Neutrophil (primary cell): ENCODE data around the gene RPS19.

Experiments used
- H3K27ac ChIP-seq: fragments of 200-600 bp; sonication (generic); 2 replicates; pipeline ENCODE4 v1.5.1; 2016; ENCODE audit warnings: mild to moderate bottlenecking, moderate library complexity
- H3K27me3 ChIP-seq: fragments of 200-600 bp; sonication (generic); 2 replicates; pipeline ENCODE4 v1.6.0; 2016; ENCODE audit warnings: mild to moderate bottlenecking
- H3K36me3 ChIP-seq: fragments of 200-600 bp; sonication (generic); 2 replicates; pipeline ENCODE4 v1.5.1; 2017
- H3K4me1 ChIP-seq, 2 experiments: fragments of 200-600 bp in 1 of 2; sonication (generic) in 1 of 2; 1 replicate in 1 of 2; 2 replicates in 1 of 2; pipeline versions ENCODE4 v1.5.1 to v1.6.1; 2013 to 2016; ENCODE audit warnings: low read depth in 1 of 2, low read length in 1 of 2, mild to moderate bottlenecking in 1 of 2, moderate library complexity in 1 of 2; ENCODE audit not compliant: control insufficient read depth in 1 of 2, insufficient read depth in 1 of 2
- H3K4me3 ChIP-seq, 2 experiments: fragments of 200-600 bp in 1 of 2; sonication (generic) in 1 of 2; 1 replicate in 1 of 2; 2 replicates in 1 of 2; pipeline ENCODE4 v1.5.1; 2013 to 2016; ENCODE audit warnings: low read depth in 1 of 2, low read length in 1 of 2, mild to moderate bottlenecking in 1 of 2, moderate library complexity in 1 of 2
- H3K9me3 ChIP-seq: fragments of 200-600 bp; sonication (generic); 2 replicates; pipeline ENCODE4 v1.5.1; 2016
- CTCF ChIP-seq: fragments of 200-600 bp; sonication (generic); IDR thresholded peaks from 2 replicates; pipeline ENCODE4 v1.5.1; 2016; ENCODE audit warnings: antibody characterized with exemption

The RPS19 gene

DNA sequence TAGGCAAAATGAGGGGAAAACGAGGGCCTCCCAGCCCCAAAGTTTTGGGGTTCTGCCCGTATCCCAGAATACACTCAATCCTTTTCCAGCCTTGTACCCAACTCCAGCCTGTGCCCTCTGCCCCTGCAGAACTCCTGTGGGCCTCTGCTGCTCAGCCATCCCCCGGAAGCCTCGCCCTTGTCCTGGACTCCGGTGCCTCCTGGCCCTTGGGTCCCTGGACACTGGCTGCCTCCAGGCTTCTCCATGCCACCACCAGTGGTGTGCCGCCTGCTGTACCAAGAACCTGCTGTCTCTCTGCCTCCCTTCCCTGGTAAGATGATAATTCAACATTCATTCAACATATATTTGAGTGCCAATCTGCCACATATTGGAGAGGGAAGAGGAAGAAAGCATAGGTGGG is 11.4 kb upstream of the RPS19 start:
- no peak overlapping the region for H3K4me3 ChIP-seq
- TF ChIP-seq CTCF = no peak
- H3K9me3 ChIP-seq = no peaks in the 10 kb centered on the region
- H3K27ac ChIP-seq = no peak overlapping the region
- no peaks in the 10 kb centered on the region for H3K36me3 ChIP-seq
- H3K4me1 ChIP-seq = no peaks in the 10 kb centered on the region
- H3K27me3 ChIP-seq = peaks cover 9% of the 10 kb centered on the region

DNA sequence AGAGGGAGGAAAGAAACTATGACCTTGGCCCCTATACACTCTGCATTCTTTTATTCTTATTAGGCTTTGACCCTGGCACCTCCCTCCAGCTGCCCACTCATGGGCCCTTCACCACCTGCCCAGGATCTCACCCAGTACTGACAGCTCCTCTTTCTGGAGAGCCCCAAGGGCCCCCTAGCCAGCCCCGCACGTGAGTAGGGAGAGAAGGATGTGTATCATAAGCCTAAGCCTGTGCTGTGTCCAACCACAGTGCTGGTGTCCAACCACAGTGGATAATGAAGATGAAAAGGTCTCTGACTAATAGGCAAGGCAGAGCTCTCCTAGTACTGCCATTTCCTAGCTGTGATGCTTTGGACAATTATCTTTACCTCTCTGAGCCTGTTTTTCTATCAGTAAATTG is 11.0 kb upstream of the RPS19 start:
- Histone ChIP-seq H3K4me1 (no peaks in the 10 kb centered on the region), H3K9me3 (no peaks in the 10 kb centered on the region), H3K27me3 (peaks cover 9% of the 10 kb centered on the region), H3K27ac (no peak overlapping the region), H3K36me3 (no peaks in the 10 kb centered on the region), H3K4me3 (no peak overlapping the region)
- no peak for TF ChIP-seq CTCF

- Histone ChIP-seq H3K36me3 (no peaks in the 10 kb centered on the region), H3K4me1 (no peaks in the 10 kb centered on the region), H3K27ac (no peak overlapping the region), H3K27me3 (peaks cover 9% of the 10 kb centered on the region), H3K4me3 (no peak overlapping the region), H3K9me3 (no peaks in the 10 kb centered on the region)
- TF ChIP-seq CTCF = no peak
Measured at GRCh38 chr19:41850381-41850780, 9.7 kb upstream of the RPS19 start.

DNA sequence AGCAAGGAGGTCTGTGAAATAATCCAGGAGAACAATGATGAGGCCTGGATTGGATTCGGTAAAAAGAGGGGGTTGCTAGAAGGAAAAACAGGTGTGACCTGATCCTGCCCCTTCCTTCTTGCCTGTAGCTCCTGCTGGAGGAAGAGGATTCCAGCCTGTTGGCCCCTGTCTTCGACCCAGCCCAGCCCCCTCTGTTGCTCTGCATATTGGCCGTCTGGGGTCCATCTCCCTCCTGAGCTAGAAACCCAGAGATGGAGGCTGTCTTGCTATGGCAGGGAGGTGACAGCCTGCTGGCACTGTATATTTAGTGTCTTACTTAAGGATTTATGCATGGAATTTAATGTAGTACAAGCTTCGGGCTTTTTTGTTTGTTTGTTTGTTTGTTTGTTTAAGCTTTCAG is 8.6 kb upstream of the RPS19 start:
- Histone ChIP-seq H3K27me3 (peaks cover 9% of the 10 kb centered on the region), H3K27ac (no peak overlapping the region), H3K36me3 (no peaks in the 10 kb centered on the region), H3K4me3 (no peak overlapping the region), H3K4me1 (no peaks in the 10 kb centered on the region), H3K9me3 (no peaks in the 10 kb centered on the region)
- no peak for TF ChIP-seq CTCF

GRCh38 chr19:41853344-41853743 is 6.7 kb upstream of the RPS19 start:
- Histone ChIP-seq H3K4me1 (no peaks in the 10 kb centered on the region), H3K36me3 (no peaks in the 10 kb centered on the region), H3K9me3 (no peaks in the 10 kb centered on the region), H3K27ac (no peak overlapping the region), H3K27me3 (peaks cover 9% of the 10 kb centered on the region), H3K4me3 (no peak overlapping the region)
- no peak for TF ChIP-seq CTCF

- Histone ChIP-seq H3K4me3 (no peak overlapping the region), H3K27ac (no peak overlapping the region), H3K27me3 (peaks cover 9% of the 10 kb centered on the region), H3K36me3 (no peaks in the 10 kb centered on the region), H3K9me3 (no peaks in the 10 kb centered on the region), H3K4me1 (peaks cover under 1 to 1% of the 10 kb centered on the region in 2 experiments)
- TF ChIP-seq CTCF = no peak
Measured at GRCh38 chr19:41853768-41854167, 6.3 kb upstream of the RPS19 start.
